Measurements from ENCODE around the gene KDELR3.
A peak's percentile ranks its signal among the peaks of the same experiment; 100 is the strongest.

GRCh38 chr22:38504731-38505540 lies 37.0 kb downstream of the KDELR3 start:
- TF ChIP-seq POLR2AphosphoS5 (IDR thresholded peaks at IDR 0.05; ENCODE audit: low read depth, low read length): no peak; the same call in 1 of the 2 replicates
- TF ChIP-seq TAF1 (IDR thresholded peaks at IDR 0.05; ENCODE audit: borderline replicate concordance, low read depth, low read length): 0 out of 2 replicates have a peak, but pooled peaks have one; percentile 54

All from GM12892 (cell line).